Stimulated activated CD4-positive, alpha-beta T cell treated with anti-CD3 and anti-CD28 coated beads, TNF-alpha, amount 100 ng/mL, for 48 hours (primary cell): ENCODE measurements around the gene CCDC170.

Source experiments
- DNase-seq, 3 donors: peaks; one replicate each; pipeline ENCODE4 v3.0.0-alpha.2; 2020; ENCODE audit warnings: low read depth in 3 of 3

CCDC170 gene

GRCh38 chr6:151656392-151656791 is 162.6 kb downstream of the CCDC170 start:
- no peak for DNase-seq

- DNase-seq, result no peak
These were observed 164.3 kb downstream of the CCDC170 start for GRCh38 chr6:151658091-151658490.

GRCh38 chr6:151659212-151659611 is 165.4 kb downstream of the CCDC170 start:
- DNase-seq, result no peak

- DNase-seq, result no peak
These were observed 167.7 kb downstream of the CCDC170 start for GRCh38 chr6:151661509-151661908.

- no peak for DNase-seq
These were observed 168.1 kb downstream of the CCDC170 start for GRCh38 chr6:151661928-151662327.

DNA sequence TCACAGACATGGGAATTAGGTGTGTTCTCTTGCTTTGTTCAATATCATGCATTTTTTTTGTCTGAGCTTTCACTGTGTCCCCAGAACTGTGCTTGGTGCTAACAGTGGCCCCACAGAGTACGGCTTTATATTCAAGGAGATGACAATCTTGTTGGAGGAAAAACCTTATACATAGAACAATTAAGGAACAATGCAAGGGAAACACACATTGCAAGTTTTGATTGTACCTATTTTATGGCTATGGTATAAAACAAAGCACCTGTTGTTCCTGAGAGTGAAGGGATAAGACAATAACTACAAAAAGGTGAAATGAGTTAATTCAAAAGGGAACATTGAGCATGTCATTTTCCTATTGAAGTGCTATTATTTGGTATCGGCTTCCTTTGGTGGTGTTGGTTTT is 169.7 kb downstream of the CCDC170 start:
- DNase-seq, result no peak

GRCh38 chr6:151664390-151664789 is 170.6 kb downstream of the CCDC170 start:
- DNase-seq, result no peak

DNA sequence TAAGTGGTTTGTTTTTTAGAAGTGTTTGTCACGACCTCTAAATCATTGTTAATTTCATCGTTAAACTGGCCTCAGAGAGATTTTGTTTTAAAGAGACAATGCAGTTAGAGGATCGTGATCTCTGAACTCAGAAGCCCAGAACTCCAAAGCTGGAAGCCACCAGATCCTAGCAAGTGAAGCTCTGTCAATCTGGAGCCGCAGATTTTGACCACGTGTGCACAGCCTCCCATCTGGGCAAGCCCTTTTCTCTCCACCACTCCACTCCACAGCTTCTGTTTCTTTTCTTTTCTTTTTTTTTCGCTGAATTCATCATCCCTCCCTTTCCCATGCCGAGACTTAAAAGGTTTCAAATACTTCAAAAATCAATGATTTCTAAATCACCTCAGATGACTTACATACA is 171.5 kb downstream of the CCDC170 start:
- DNase-seq, result no peak

GRCh38 chr6:151666526-151666925 is 172.7 kb downstream of the CCDC170 start:
- DNase-seq, result no peak

- DNase-seq, result no peak
These were observed 175.4 kb downstream of the CCDC170 start for GRCh38 chr6:151669208-151669560.

DNA sequence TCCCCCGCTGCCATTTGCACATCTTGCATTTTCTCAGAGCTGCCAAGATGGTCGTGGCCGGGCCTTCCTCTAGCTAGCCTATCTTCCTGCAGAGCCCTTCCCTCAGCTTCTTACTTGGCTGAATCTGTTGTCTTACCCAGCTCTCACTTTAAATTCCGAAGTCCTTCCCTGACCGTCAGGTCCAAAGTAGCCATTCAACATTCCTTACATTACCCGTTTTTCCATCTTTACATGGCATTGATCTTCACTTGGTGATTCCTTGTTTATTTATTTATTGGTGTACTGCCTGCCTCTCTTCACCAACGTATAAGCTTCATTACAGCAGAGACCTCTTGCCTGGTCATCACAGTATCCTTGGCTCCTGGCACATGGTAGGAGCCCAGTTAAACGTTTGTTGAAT is 176.3 kb downstream of the CCDC170 start:
- DNase-seq, result no peak
